Endometrial microvascular endothelial cells (primary cell): ENCODE results near the gene KRT9. TPM values are rescaled to one million over a fixed set of nuclear protein-coding genes. Genes with fewer than 3 reads are reported as not detected.

Experiments
- in situ Hi-C: cut with HindIII; loops from 2 replicates; pipeline ENCODE4 v1.10.0; 2017; ENCODE audit warnings: low sequenced_read_pairs, low pct_unique_long_range_greater_than_20kb; ENCODE audit errors: inconsistent ontology term
- total RNA-seq: library from RNA; depleted of rRNA; stranded (reverse); fragments of >200 nt; gene quantifications from one replicate; pipeline ENCODE4 v1.2.3, GENCODE V29; 2015; ENCODE audit errors: inconsistent ontology term

Gene KRT9
- total RNA-seq, 1 donor from 2014 or later: not detected

DNA sequence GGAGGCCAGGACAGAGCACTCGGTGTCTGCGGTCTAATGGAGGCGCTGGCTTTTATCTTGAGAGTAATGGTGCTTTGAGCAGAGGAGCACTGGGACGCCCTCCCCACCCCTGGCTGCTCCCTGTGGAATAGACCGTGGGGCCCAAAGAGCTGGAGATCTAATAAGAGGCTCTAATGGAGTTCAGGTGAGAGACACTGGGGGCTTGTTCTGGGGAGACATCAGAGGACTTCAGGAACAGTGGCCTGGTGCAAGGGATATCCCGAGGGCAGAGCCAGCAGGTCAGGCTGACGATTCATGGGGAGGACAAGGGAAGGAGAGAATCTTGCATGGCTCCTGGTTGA, 34.3 kb downstream of the KRT9 start:
- in situ Hi-C loops: no loop called here

DNA sequence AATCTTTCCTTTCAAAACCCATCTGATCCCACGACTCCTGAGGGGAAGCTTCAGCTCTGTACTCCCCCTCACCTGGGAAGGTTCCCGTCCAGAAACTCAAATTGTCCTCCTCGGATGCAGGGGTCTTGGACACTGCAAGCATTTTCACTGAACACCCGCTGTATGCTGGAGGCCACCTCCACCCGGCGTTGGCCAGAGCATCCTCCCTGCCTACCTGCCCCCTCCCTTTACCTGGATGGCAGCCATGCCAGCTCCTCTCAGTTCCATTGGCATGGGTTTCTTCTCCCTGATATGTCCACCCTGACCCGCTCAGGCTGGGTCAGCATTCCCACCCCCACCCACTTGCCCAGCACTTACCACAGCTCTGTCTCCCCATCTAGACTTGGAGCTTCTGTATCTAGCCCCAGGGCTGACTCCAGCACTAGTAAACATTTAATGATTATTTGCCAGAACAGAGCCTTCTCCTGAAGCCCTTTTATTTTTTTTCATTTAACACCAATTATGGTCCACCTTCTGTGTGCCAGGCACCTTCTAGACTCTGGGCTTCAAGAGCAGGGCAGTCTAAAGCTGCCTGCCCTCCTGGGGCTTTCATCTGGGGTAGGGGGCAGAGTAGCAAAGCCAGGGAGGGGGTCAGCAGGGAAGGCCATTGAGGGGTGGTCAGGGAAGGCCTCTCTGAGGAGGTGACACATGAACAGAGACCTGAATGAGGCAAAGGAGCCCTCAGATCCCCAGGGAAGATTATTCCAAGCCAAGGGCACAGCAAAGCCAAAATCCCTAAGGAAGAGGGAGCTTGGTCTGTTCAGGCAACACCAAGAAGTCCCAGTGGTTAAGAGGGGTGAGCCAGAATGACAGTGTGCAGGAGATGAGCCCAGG, 34.9 kb downstream of the KRT9 start:
- in situ Hi-C loops: no loop called here

DNA sequence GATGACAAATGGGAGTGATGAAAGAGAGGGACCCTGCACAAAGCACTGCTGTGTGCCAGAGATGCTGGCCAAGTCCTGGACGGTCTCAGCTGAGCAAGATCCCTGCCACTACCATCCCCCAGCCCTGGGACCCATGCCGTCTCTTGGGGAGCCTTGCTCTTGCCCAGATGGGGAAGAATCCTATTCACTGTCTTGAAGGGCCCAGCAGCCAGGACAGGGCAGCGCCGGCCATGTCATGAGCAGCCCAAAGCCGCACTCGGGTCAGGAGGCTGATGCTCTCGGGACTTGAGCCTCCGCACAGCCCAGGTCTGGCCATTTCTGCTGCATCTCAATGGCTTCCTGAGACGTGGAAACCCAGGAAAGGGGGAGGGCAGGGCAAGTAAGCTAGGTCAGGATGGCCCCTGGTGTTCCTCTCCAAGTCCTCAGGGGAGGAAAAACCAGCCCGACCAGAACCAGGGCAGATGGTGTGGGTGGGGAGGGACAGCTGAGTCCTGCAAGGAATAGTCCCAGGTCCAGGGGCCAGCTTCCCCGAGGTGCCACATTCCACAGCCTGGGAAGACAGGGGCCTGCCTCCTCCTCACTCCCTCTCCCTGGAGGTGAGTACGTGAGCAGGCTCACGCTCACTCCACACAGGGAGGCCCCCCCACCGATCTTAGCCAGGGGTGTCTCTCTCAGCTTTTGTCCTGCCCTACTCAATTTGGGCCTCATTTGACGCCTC, 35.9 kb downstream of the KRT9 start:
- in situ Hi-C loops: no loop called here

DNA sequence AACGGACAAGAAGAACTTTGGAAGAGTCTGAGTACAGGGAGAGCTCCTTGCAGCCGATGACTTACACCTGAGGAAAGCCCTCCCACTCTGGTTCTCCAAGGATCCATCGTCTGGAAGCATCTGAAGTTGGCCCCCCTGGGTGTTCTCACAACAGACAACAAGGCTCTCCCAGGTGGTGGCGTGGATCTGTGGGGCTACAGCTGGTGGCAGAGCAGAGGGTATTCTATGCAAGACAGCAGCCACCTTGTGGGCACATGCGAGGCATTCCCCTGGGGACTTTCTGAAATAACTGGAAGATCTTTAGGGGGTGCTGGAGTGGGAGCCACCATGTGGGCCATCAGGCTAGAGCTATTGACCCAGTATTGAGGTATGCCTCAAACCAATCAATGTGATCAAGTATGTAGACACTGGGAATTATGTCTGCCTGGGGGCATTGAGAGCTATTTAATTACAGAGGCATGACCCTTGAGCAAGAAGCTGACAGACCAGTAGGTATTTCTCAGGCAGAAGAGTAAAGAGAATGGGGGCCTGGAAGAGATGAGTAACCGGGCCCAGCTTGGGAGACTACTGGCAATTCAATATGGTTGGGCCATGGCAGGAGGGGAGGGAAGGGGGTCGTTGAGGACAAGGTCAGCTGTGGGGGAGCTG, 36.8 kb downstream of the KRT9 start:
- in situ Hi-C loops: no loop called here

DNA sequence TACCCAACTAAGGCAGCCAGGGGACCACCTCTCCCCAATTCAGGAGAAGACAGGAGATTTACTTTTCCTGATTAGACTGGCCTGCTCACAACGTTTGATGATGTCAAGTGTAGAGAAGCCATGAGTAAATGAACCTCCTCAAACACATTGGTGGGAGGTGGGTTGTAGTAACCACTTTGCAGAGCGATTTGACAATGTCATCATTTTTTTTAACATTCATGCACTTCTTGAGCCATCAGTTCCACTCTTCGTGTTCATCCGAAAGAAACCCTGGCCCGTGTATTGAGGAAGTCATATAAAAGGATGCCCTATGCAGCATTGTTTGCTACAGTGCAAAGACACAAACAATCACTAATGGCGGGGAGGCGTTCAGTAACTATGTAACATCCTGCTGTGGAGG, 38.2 kb downstream of the KRT9 start:
- in situ Hi-C loops: no loop called here

DNA sequence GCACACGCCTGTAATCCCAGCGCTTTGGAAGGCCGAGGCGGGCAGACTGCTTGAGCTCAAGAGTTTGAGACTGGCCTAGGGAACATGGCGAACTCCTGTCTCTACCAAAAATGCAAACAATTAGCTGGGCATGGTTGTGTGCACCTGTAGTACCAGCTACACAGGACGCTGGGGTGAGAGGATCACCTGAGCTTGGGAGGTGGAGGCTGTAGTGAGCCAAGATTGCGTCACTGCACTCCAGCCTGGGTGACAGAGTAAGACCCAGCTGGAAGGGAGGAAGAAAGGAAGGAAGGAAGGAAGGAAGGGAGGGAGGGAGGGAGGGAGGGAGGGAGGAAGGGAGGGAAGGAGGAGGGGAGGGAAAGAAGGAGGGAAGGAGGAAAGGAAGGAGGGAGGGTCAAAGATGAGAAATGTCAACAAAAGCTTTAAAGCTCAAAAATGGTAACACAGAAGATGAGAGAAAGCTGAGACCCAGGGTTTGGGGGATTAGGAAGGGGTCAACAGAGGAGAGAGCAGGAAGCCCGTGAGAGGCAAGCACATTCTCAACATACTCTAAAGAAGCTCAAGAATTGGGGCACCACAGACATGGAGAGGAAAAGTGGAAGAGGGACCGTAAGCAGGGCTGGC, 38.8 kb downstream of the KRT9 start:
- in situ Hi-C loops: no loop called here

DNA sequence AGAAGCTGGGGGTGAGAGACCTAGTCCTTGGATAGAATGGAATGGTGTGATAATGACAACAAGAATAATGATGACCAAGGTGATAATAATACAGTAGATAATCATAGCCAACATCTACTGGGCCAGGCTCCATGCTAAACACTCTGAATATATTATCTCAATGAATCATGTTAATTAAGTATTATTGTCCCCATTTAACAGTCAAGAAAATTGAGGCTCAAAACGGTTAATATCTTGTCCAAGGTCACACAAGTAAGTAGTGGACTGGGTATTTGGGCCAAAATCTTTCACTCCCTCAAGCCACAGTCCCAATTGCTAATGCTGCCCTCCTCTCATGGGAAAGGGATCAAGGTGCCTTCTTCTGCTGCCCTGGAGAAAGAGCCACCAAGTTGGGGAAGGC, 39.9 kb downstream of the KRT9 start:
- in situ Hi-C loops: no loop called here

DNA sequence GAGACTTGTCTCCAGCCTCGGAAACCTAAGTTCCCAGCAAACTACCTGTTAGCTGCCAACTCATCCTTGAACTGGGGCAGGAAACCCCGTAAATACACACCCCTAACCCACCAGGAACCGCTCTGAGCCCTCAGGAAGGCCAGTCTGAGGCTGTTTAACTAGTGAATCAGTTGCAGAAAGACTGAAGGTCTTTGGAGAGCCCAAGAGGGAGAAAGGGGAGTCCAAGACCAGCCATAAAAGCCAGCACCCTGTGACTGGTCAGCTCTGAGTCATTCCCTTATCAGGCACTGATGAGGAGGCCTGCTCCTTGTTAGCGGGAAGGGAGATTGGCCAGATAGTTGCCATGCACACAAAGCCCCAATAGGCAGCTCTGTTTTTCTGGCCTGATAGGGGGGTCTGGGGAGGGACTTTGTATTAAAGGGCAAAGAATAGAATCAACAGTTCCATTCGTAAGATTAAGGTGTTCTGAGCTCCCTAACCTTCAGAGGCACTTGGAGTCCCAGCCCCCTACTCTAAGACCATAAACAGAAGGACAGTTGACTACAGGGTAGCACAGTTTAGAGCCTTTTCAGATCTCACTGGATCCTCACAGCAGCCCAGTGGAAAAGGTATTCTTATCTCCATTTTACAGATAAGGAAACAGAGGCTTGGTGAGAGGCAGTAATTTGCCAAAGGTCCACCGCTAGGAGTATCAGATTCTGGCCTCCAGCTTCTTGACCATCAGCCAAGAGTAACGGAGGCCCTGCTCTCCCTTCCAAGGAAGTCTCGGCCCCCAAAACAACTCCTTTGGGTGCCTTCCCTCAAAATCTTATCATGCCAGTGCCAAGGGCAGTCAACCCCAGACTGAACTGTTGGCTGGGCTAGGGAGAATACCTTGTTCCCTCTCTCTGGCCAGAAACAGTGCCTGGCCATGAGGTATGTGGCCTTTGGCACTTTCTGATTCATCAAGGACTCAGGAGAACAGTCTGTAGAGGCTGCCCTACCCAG, 41.5 kb downstream of the KRT9 start:
- in situ Hi-C loops: no loop called here

DNA sequence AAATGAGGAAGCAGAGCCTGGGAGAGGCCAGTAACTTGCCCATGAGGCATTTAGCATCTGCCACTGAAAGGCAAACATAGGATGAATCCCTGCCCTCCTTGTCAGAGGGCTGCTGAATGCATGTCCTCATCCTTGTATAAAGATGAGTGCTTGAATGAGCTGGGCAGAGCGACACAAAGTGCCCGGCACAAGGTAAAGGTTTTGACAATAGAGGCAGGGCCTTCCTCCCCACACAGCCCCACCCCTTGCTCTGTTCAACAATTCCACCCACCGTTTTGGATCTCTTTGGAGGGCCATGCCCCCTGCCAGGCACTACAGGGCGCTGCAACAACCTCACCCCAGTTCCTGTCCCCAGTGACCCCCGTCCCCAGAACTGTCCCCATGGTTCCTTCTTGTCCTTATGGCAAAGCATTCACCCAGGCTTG, 42.4 kb downstream of the KRT9 start:
- in situ Hi-C loops: no loop called here

DNA sequence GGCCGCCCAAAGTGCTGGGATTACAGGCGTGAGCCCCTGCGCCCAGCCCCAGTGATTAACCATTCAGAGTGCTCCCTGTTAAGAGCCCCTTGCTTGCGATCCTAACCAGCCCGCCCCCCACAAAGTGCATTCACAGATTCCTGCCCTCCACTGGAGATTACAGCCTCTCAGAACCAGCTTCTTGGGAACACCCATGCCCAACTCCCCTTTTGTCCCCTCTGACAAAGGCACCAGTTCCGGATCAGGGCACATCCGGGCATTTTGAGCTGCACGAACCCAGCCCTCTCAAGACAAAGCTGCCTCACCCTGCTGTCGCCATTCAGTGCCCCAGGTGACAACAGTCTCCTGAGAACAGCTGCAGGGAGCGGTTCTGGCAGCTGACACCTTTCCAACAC, 42.9 kb downstream of the KRT9 start:
- in situ Hi-C loops: no loop called here

DNA sequence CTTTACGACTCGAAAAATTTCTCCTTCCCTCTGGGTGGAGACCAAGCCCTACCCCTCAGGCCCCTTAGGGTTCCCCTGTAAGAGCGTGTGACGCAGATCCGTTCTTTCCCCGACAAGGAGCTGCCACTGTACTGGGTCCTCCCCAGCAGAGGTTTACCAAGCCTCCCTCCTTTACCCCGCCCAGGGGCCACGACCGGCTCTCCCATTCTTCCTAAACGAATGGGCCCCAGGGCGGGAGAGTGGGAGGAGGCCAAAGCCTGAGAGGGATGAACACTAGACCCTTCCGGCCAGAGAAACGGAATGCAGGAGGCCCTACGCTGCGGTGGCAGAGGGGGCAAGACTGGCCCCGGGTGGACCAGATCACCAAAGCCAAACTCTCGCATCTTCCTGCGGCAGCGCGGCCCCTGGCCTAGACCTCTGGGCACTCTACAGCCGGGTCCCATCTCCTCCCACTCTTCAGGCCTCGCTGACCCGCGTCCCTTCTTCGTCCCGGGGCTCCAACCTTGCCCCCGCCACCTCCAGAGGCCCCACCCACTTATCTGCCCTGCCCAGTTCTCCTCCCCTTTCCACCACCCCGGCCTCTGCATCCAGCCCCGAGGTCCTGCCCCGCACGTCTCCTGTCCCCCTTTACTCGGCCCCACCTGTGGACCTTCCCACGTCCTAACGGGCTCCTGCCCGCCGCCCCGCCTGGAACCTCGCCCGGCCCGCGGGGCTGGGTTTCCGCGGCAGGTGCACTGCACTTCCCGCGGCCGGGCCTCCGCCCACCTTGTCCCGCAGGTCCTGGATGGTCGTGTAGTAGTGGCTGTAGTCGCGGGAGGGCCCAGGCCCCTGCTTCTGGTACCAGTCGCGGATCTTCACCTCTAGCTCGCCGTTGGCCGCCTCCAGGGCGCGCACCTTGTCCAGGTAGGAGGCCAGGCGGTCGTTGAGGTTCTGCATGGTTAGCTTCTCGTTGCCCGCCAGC, 44.5 kb downstream of the KRT9 start:
- in situ Hi-C loops: no loop called here

DNA sequence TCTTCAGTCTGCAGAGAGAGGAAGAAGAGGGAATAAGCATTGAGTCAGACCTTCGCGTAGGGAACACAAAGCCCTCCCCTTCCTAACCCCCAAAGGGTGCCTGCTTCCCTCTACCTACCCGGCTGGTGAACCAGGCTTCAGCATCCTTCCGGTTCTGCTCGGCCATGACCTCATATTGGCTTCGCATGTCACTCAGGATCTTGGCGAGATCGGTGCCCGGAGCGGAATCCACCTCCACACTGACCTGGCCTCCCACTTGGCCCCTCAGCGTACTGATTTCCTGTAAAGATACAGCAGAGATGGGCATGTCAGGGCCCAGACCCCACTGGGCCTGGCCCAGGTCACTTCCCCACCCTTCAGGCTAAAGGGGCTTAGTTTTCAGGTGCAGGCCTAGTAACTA, 47.6 kb downstream of the KRT9 start:
- in situ Hi-C loops: no loop called here

DNA sequence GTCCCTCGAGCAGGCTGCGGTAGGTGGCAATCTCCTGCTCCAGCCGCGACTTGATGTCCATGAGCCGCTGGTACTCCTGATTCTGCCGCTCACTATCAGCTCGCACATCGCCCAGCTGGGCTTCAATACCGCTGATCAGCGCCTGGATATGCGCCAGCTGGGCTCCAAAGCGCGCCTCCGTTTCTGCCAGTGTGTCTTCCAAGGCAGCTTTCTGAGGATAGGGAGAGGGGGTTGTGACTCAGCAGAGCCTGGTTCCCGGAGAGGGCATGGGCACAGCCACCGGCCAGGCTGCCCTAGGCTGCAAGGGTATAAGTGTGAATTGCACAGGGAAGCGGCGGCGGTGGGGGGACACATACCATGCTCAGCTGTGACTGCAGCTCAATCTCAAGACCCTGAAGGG, 48.1 kb downstream of the KRT9 start:
- in situ Hi-C loops: no loop called here

DNA sequence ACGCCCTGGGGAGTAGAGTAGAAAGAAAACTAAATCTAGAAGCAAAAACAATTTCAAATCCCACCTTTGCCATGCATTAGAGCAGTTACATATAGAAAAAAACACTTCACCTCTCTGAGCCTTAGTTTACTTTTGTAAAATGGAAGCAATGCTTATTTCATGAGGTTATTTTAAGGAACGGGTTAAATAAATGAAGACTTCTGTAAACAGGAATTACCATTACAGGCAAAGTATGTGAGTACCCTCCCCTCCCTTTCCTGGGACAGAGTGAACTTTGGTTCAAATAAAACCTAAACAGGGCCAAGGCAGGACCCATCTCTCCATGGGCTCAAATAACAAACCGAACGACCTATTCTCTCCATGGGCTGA, 48.6 kb downstream of the KRT9 start:
- in situ Hi-C loops: no loop called here

DNA sequence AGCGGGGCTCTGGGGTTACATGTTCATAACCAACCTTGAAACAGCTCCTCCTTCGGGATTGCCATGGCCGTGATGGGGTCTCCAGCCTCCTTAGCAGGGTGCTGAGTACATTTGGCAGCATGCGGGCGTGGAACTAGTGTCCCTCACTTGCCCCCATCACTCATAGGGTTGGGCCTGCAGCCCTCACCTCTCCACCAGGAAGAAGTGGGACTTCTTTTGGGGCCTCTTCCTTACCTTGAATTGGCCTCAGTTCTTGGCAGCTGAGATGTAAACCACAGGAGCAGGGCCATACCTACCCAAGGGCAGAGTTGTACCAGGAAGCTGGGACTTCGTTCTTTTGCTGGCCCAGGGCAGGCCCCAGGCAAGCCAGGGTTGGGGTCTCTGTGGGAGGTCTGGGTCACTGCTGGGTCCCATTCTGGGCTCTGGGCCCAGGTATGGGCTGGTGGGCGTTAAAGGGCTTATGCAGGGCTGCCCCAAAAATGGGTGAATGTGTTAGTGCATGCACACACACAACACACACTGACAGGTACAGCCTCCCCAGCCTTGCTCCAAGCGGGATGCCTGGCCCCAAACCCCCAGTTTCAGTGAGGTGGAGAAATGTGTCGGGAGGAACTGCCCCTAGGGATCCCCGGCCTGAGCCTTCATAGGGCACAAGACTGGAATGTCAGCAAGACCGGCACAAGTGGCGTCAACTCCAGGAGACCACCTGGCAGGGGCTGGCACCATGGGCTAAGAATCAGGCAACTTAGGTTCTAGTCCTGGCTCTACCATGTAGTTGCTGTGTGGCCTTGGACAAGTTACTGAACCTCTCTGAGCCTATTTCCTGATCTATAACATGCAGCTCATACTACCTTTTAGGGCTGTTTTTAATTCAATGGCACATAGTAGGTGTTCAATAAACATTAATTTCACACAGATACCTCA, 49.3 kb downstream of the KRT9 start:
- in situ Hi-C loops: no loop called here

DNA sequence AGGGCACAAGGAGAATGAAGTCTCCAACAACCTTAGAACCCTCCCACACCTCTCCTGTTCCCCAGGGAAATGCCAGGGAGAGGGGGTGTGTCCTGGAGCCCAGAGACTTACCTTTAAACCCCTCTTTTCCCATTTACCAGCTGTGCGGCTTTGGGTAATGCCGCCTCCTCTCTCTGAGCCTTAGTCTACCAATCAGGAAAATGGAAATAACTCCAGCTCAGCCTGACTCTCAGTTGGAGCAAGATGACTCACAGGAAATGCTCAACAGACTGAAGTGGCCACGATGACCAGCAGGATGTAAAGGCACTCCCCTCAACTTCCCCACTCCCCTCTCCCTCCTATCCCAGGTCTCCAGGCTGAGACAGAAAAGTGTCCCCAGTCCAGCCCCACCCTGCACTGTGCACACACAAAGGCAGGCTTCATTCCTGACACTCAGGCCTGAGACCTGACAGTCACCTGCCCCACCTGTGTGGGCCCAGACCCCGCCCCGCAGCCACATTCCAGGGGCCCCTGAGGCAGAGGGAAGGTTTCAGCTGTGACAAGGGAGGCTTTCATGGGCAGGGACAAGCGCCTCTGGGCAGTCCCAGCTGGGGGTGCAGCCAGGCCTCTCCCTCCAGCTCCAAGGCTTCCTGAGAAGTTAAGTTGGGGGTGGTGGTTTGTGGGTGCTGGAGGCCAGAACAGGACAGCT, 50.1 kb downstream of the KRT9 start:
- in situ Hi-C loops: no loop called here
